Neural progenitor cell (in vitro differentiated cells): Measurements from ENCODE around the gene UBR4. TPM values are rescaled to one million over a fixed set of nuclear protein-coding genes. Genes with fewer than 3 reads are reported as not detected.

ENCODE experiments used
- DNase-seq: peaks from one replicate; pipeline ENCODE4 v3.0.0-alpha.2; 2016; ENCODE audit warnings: low spot score
- H2AFZ ChIP-seq: fragments of 200-600 bp; sonication (generic); replicated peaks from 2 replicates; pipeline ENCODE4 v1.6.1; 2016; ENCODE audit warnings: antibody characterized with exemption
- H3F3A ChIP-seq: fragments of 200-600 bp; sonication (generic); 2 replicates; pipeline ENCODE4 v1.6.1; 2016; ENCODE audit warnings: antibody characterized with exemption, low read depth
- H3K27ac ChIP-seq: fragments of 200-600 bp; sonication (generic); 2 replicates; pipeline ENCODE4 v1.5.1; 2016; ENCODE audit warnings: mild to moderate bottlenecking
- H3K27me3 ChIP-seq: fragments of 200-600 bp; sonication (generic); 2 replicates; pipeline ENCODE4 v1.6.1; 2016; ENCODE audit warnings: mild to moderate bottlenecking, moderate library complexity
- H3K36me3 ChIP-seq: fragments of 200-600 bp; sonication (generic); 2 replicates; pipeline ENCODE4 v1.5.1; 2016
- H3K4me1 ChIP-seq: fragments of 200-600 bp; sonication (generic); 2 replicates; pipeline ENCODE4 v1.6.1; 2016; ENCODE audit warnings: mixed run types
- H3K4me2 ChIP-seq: fragments of 200-600 bp; sonication (generic); 2 replicates; pipeline ENCODE4 v1.6.1; 2016
- H3K4me3 ChIP-seq: fragments of 200-600 bp; sonication (generic); 2 replicates; pipeline ENCODE4 v1.5.1; 2016
- H3K79me2 ChIP-seq: fragments of 200-600 bp; sonication (generic); 2 replicates; pipeline ENCODE4 v1.6.1; 2016; ENCODE audit warnings: low read depth
- H3K9ac ChIP-seq: fragments of 200-600 bp; sonication (generic); 2 replicates; pipeline ENCODE4 v1.6.1; 2016
- H3K9me3 ChIP-seq: fragments of 200-600 bp; sonication (generic); 2 replicates; pipeline ENCODE4 v1.5.1; 2016; ENCODE audit warnings: low read depth
- H4K20me1 ChIP-seq: fragments of 200-600 bp; sonication (generic); 2 replicates; pipeline ENCODE4 v1.6.1; 2016; ENCODE audit warnings: low read depth
- H3K27ac Mint-ChIP-seq: 3 replicates; pipeline ENCODE4 v1.8.0; 2021; ENCODE audit warnings: mixed read lengths
- H3K27me3 Mint-ChIP-seq: 2 replicates; pipeline ENCODE4 v1.8.0; 2022; ENCODE audit warnings: low read depth, mild to moderate bottlenecking, inconsistent platforms, moderate library complexity, mixed read lengths; ENCODE audit not compliant: insufficient read depth
- H3K36me3 Mint-ChIP-seq: 3 replicates; pipeline ENCODE4 v1.8.0; 2021; ENCODE audit warnings: mixed read lengths
- H3K4me1 Mint-ChIP-seq: 3 replicates; pipeline ENCODE4 v1.8.0; 2021; ENCODE audit warnings: mixed read lengths
- H3K4me3 Mint-ChIP-seq: 3 replicates; pipeline ENCODE4 v1.8.0; 2021; ENCODE audit warnings: mild to moderate bottlenecking, moderate library complexity, mixed read lengths
- H3K9me3 Mint-ChIP-seq: 3 replicates; pipeline ENCODE4 v1.8.0; 2020; ENCODE audit warnings: mixed read lengths
- CTCF ChIP-seq: fragments of 200-600 bp; sonication (generic); IDR thresholded peaks from 2 replicates; pipeline ENCODE4 v1.5.1; 2017; ENCODE audit warnings: antibody characterized with exemption, mild to moderate bottlenecking
- EZH2 ChIP-seq: fragments of 200-600 bp; sonication (generic); IDR thresholded peaks from 2 replicates; pipeline ENCODE4 v1.6.1; 2017; ENCODE audit warnings: antibody characterized with exemption, mild to moderate bottlenecking, moderate library complexity
- EZH2phosphoT487 ChIP-seq: fragments of 200-600 bp; sonication (generic); IDR thresholded peaks from 2 replicates; pipeline ENCODE4 v1.6.1; 2017; ENCODE audit warnings: antibody characterized with exemption
- total RNA-seq: library from RNA; depleted of rRNA; stranded (reverse); fragments of >200 nt; gene quantifications from 2 replicates; pipeline ENCODE4 v1.2.3, GENCODE V29; 2015; ENCODE audit warnings: low replicate concordance

Gene UBR4
- total RNA-seq, 1 donor from 2014 or later: 71.2 TPM

GRCh38 chr1:19072285-19072981, 137.6 kb downstream of the UBR4 start:
- Histone ChIP-seq H3K27me3 (no peaks in the 10 kb centered on the region), H2AFZ (no peak overlapping the region), H4K20me1 (no peaks in the 10 kb centered on the region), H3F3A (peaks cover 2% of the 10 kb centered on the region), H3K9me3 (no peaks in the 10 kb centered on the region), H3K36me3 (no peaks in the 10 kb centered on the region), H3K27ac (no peak overlapping the region), H3K4me2 (no peak overlapping the region), H3K79me2 (no peaks in the 10 kb centered on the region), H3K4me1 (peaks cover 1% of the 10 kb centered on the region), H3K9ac (no peak overlapping the region), H3K4me3 (no peak overlapping the region)
- H3K27me3 Mint-ChIP-seq: peaks cover 3% of the 10 kb centered on the region
- no peak for TF ChIP-seq EZH2
- no peak for TF ChIP-seq EZH2phosphoT487
- no peak for TF ChIP-seq CTCF
- H3K4me3 Mint-ChIP-seq: no peak overlapping the region
- DNase-seq: no peak
- no peak overlapping the region for H3K27ac Mint-ChIP-seq
- H3K36me3 Mint-ChIP-seq: peaks cover 21% of the 10 kb centered on the region
- peaks cover 9% of the 10 kb centered on the region for H3K4me1 Mint-ChIP-seq
- H3K9me3 Mint-ChIP-seq: no peaks in the 10 kb centered on the region

GRCh38 chr1:19071674-19072281, 138.3 kb downstream of the UBR4 start:
- Mint-ChIP-seq H3K27me3 (peaks cover 4% of the 10 kb centered on the region), H3K36me3 (peaks cover 18% of the 10 kb centered on the region), H3K4me1 (peaks cover 12% of the 10 kb centered on the region), H3K4me3 (no peak overlapping the region), H3K27ac (peak overlapping the region; percentile 54), H3K9me3 (no peaks in the 10 kb centered on the region)
- Histone ChIP-seq H3K27ac (no peak overlapping the region), H4K20me1 (no peaks in the 10 kb centered on the region), H3K4me2 (no peak overlapping the region), H3K27me3 (no peaks in the 10 kb centered on the region), H3K9ac (no peak overlapping the region), H3K36me3 (no peaks in the 10 kb centered on the region), H3K79me2 (no peaks in the 10 kb centered on the region), H3F3A (peaks cover 4% of the 10 kb centered on the region), H3K4me1 (peaks cover 8% of the 10 kb centered on the region), H3K9me3 (no peaks in the 10 kb centered on the region), H3K4me3 (no peak overlapping the region), H2AFZ (no peak overlapping the region)
- no peak for TF ChIP-seq EZH2
- TF ChIP-seq EZH2phosphoT487: no peak
- TF ChIP-seq CTCF: no peak
- DNase-seq: no peak

- H3K9me3 ChIP-seq: no peaks in the 10 kb centered on the region
- H3K9me3 Mint-ChIP-seq: no peaks in the 10 kb centered on the region
- H3K27me3 ChIP-seq: no peaks in the 10 kb centered on the region
- H3K27ac ChIP-seq: no peak overlapping the region
- no peaks in the 10 kb centered on the region for H3K79me2 ChIP-seq
- TF ChIP-seq CTCF: no peak
- no peak overlapping the region for H3K9ac ChIP-seq
- H3K4me3 Mint-ChIP-seq: no peak overlapping the region
- peaks cover 18% of the 10 kb centered on the region for H3K4me1 Mint-ChIP-seq
- H2AFZ ChIP-seq: no peak overlapping the region
- peak overlapping the region; percentile 54 for H3K27ac Mint-ChIP-seq
- no peak overlapping the region for H3K4me3 ChIP-seq
- no peaks in the 10 kb centered on the region for H3K36me3 ChIP-seq
- DNase-seq: peak; percentile 10
- H4K20me1 ChIP-seq: no peaks in the 10 kb centered on the region
- H3K4me2 ChIP-seq: no peak overlapping the region
- peaks cover 4% of the 10 kb centered on the region for H3K27me3 Mint-ChIP-seq
- peaks cover 15% of the 10 kb centered on the region for H3K4me1 ChIP-seq
- H3F3A ChIP-seq: peaks cover 4% of the 10 kb centered on the region
- H3K36me3 Mint-ChIP-seq: peaks cover 10% of the 10 kb centered on the region
Measured at GRCh38 chr1:19070891-19071621, 139.0 kb downstream of the UBR4 start.
